H9 (cell line): ENCODE measurements around the gene TNFRSF1B. TPM values are rescaled to one million over a fixed set of nuclear protein-coding genes. Genes with fewer than 3 reads are reported as not detected.

ENCODE experiments used
- DNase-seq: peaks from one replicate; pipeline ENCODE4 v3.0.0-alpha.2; 2017
- H2AFZ ChIP-seq: one replicate; pipeline ENCODE4 v1.6.1; 2013; ENCODE audit warnings: mild to moderate bottlenecking, low read length, control low read depth, moderate library complexity
- H2AK5ac ChIP-seq: 2 replicates; pipeline ENCODE4 v1.6.1; 2013; ENCODE audit warnings: low read length, control low read depth, mixed read lengths; ENCODE audit not compliant: insufficient read length
- H2BK120ac ChIP-seq: one replicate; pipeline ENCODE4 v1.6.1; 2013; ENCODE audit warnings: low read depth, mild to moderate bottlenecking, low read length, control low read depth, inconsistent platforms; ENCODE audit not compliant: poor library complexity, severe bottlenecking
- H2BK12ac ChIP-seq: 2 replicates; pipeline ENCODE4 v1.6.1; 2013; ENCODE audit warnings: low read length, control low read depth, mixed read lengths, low read depth; ENCODE audit not compliant: insufficient read length
- H2BK15ac ChIP-seq: 2 replicates; pipeline ENCODE4 v1.6.1; 2013; ENCODE audit warnings: low read depth, low read length, control low read depth
- H2BK20ac ChIP-seq: one replicate; pipeline ENCODE4 v1.6.1; 2013; ENCODE audit warnings: low read depth, mild to moderate bottlenecking, low read length, control low read depth, inconsistent platforms; ENCODE audit not compliant: poor library complexity, severe bottlenecking
- H2BK5ac ChIP-seq: 2 replicates; pipeline ENCODE4 v1.6.1; 2013; ENCODE audit warnings: low read length, control low read depth, mixed read lengths; ENCODE audit not compliant: insufficient read length
- H3K14ac ChIP-seq: 2 replicates; pipeline ENCODE4 v1.6.1; 2013; ENCODE audit warnings: low read length, control low read depth; ENCODE audit not compliant: insufficient read depth
- H3K18ac ChIP-seq: 2 replicates; pipeline ENCODE4 v1.6.1; 2013; ENCODE audit warnings: low read depth, mild to moderate bottlenecking, mixed read lengths, low read length, control low read depth; ENCODE audit not compliant: insufficient read length
- H3K23ac ChIP-seq: 2 replicates; pipeline ENCODE4 v1.6.1; 2013; ENCODE audit warnings: low read length, control low read depth, mixed read lengths, low read depth; ENCODE audit not compliant: insufficient read length
- H3K23me2 ChIP-seq: 2 replicates; pipeline ENCODE4 v1.6.1; 2013; ENCODE audit warnings: low read depth, mild to moderate bottlenecking, mixed read lengths, low read length, control low read depth; ENCODE audit not compliant: insufficient read length, poor library complexity, severe bottlenecking
- H3K27ac ChIP-seq: 2 replicates; pipeline ENCODE4 v1.5.1; 2013; ENCODE audit warnings: low read length, control low read depth, mixed read lengths, low read depth; ENCODE audit not compliant: insufficient read length
- H3K27me3 ChIP-seq: 2 replicates; pipeline ENCODE4 v1.6.1; 2013; ENCODE audit warnings: low read length, control low read depth, inconsistent platforms; ENCODE audit not compliant: insufficient read depth
- H3K4ac ChIP-seq: 2 replicates; pipeline ENCODE4 v1.6.1; 2013; ENCODE audit warnings: low read depth, mild to moderate bottlenecking, control low read depth, inconsistent platforms, low read length, moderate library complexity
- H3K4me1 ChIP-seq: 2 replicates; pipeline ENCODE4 v1.6.1; 2013; ENCODE audit warnings: low read length, control low read depth, inconsistent platforms; ENCODE audit not compliant: insufficient read depth
- H3K4me2 ChIP-seq: 2 replicates; pipeline ENCODE4 v1.6.1; 2013; ENCODE audit warnings: low read length, control low read depth, mixed read lengths; ENCODE audit not compliant: insufficient read length, insufficient read depth
- H3K56ac ChIP-seq: 2 replicates; pipeline ENCODE4 v1.6.1; 2013; ENCODE audit warnings: low read depth, mild to moderate bottlenecking, mixed read lengths, low read length, control low read depth; ENCODE audit not compliant: insufficient read length
- H3K79me1 ChIP-seq: 2 replicates; pipeline ENCODE4 v1.6.1; 2013; ENCODE audit warnings: low read depth, mild to moderate bottlenecking, moderate library complexity, low read length, control low read depth, inconsistent platforms; ENCODE audit not compliant: insufficient read depth, poor library complexity, severe bottlenecking
- H3K79me2 ChIP-seq: 2 replicates; pipeline ENCODE4 v1.6.1; 2013; ENCODE audit warnings: low read length, control low read depth, inconsistent platforms; ENCODE audit not compliant: insufficient read depth
- H3K9ac ChIP-seq: 2 replicates; pipeline ENCODE4 v1.6.1; 2013; ENCODE audit warnings: low read length, control low read depth, mixed read lengths; ENCODE audit not compliant: insufficient read length; ENCODE audit errors: extremely low read depth
- H3K9me3 ChIP-seq: one replicate; pipeline ENCODE4 v1.6.1; 2013; ENCODE audit warnings: low read depth, low read length, inconsistent platforms; ENCODE audit not compliant: control insufficient read depth
- H3T11ph ChIP-seq: one replicate; pipeline ENCODE4 v1.6.1; 2013; ENCODE audit warnings: mild to moderate bottlenecking, low read length, control low read depth, inconsistent platforms
- H4K20me1 ChIP-seq: one replicate; pipeline ENCODE4 v1.6.1; 2013; ENCODE audit not compliant: control insufficient read depth, insufficient read length, insufficient read depth
- H4K5ac ChIP-seq: 2 replicates; pipeline ENCODE4 v1.6.1; 2013; ENCODE audit warnings: low read depth, mild to moderate bottlenecking, mixed read lengths, low read length, control low read depth; ENCODE audit not compliant: insufficient read length
- H4K8ac ChIP-seq: replicated peaks from 2 replicates; pipeline ENCODE4 v1.6.1; 2013; ENCODE audit warnings: low read length, control low read depth, mixed read lengths, low read depth; ENCODE audit not compliant: insufficient read length
- H4K91ac ChIP-seq: 2 replicates; pipeline ENCODE4 v1.6.1; 2013; ENCODE audit warnings: low read depth, mild to moderate bottlenecking, moderate library complexity, mixed read lengths, low read length, control low read depth; ENCODE audit not compliant: insufficient read length
- H3K27ac Mint-ChIP-seq, 3 experiments: 2 replicates in 2 of 3; 3 replicates in 1 of 3; pipeline ENCODE4 v1.8.0; 2020 to 2021; ENCODE audit warnings: mixed read lengths in 3 of 3, mild to moderate bottlenecking in 1 of 3, moderate library complexity in 1 of 3
- H3K27me3 Mint-ChIP-seq: 2 replicates; pipeline ENCODE4 v1.8.0; 2021; ENCODE audit warnings: low read depth, mild to moderate bottlenecking, moderate library complexity, mixed read lengths
- H3K36me3 Mint-ChIP-seq, 3 experiments: 2 replicates in 2 of 3; 3 replicates in 1 of 3; pipeline ENCODE4 v1.8.0; 2020 to 2021; ENCODE audit warnings: low read depth in 3 of 3, mixed read lengths in 3 of 3; ENCODE audit not compliant: insufficient read depth in 1 of 3
- H3K4me1 Mint-ChIP-seq, 2 experiments: 2 replicates each; pipeline ENCODE4 v1.8.0; 2020; ENCODE audit warnings: mixed read lengths in 2 of 2
- H3K4me3 Mint-ChIP-seq, 2 experiments: 2 replicates in 1 of 2; 3 replicates in 1 of 2; pipeline ENCODE4 v1.8.0; 2020 to 2021; ENCODE audit warnings: mild to moderate bottlenecking in 2 of 2, mixed read lengths in 2 of 2, moderate library complexity in 1 of 2
- H3K9me3 Mint-ChIP-seq, 2 experiments: 2 replicates in 1 of 2; 3 replicates in 1 of 2; pipeline ENCODE4 v1.8.0; 2020; ENCODE audit warnings: mild to moderate bottlenecking in 2 of 2, mixed read lengths in 2 of 2, moderate library complexity in 1 of 2
- CTCF ChIP-seq: fragments of 200-600 bp; sonication (generic); conservative IDR thresholded peaks from 3 replicates; pipeline ENCODE4 v1.8.0; 2021; ENCODE audit warnings: antibody characterized with exemption, mild to moderate bottlenecking
- WGBS: extraction: QIAGEN DNeasy Blood & Tissue Kit; methylation state at CpG from one replicate; pipeline ENCODE4 v1.1.7; 2013; ENCODE audit warnings: missing lambda C conversion rate, low lambda C conversion rate, mixed read lengths; ENCODE audit not compliant: insufficient read length; ENCODE audit errors: extremely low coverage; 5-methylcytosine and 5-hydroxymethylcytosine counted together
- total RNA-seq: library from RNA; stranded (reverse); gene quantifications from 2 replicates; pipeline ENCODE4 v1.2.1, GENCODE V29; 2021

TNFRSF1B gene
- total RNA-seq, 1 experiment from 2014 or later, result 0.57 TPM

GRCh38 chr1:12188657-12189327 lies 22.0 kb downstream of the TNFRSF1B start:
- H3K56ac ChIP-seq, result no peak overlapping the region
- no peaks in the 10 kb centered on the region for H3K79me1 ChIP-seq
- H2BK15ac ChIP-seq, result no peak overlapping the region
- no peak overlapping the region for H4K91ac ChIP-seq
- DNase-seq, result no peak
- H3K9me3 ChIP-seq, result no peaks in the 10 kb centered on the region
- peaks cover 0 to 5% (median 1%) of the 10 kb centered on the region in 3 experiments; a peak in 3 of 7 replicates for H3K36me3 Mint-ChIP-seq
- H3K27ac ChIP-seq, result no peak overlapping the region
- H3K23ac ChIP-seq, result no peak overlapping the region
- no peak overlapping the region for H3K14ac ChIP-seq
- no peaks in the 10 kb centered on the region for H3K23me2 ChIP-seq
- H3K4ac ChIP-seq, result no peak overlapping the region
- H3K79me2 ChIP-seq, result no peaks in the 10 kb centered on the region
- no peak overlapping the region for H3T11ph ChIP-seq
- H3K4me2 ChIP-seq, result no peak overlapping the region
- no peak overlapping the region for H2BK5ac ChIP-seq
- H4K5ac ChIP-seq, result no peak overlapping the region
- peaks cover 5% of the 10 kb centered on the region for H3K27me3 Mint-ChIP-seq
- no peak overlapping the region for H4K8ac ChIP-seq
- no peak overlapping the region for H3K4me3 Mint-ChIP-seq
- no CpG with 5 or more reads among the region's 13 CpGs for WGBS
- no peak overlapping the region for H2BK20ac ChIP-seq
- H3K27me3 ChIP-seq, result no peaks in the 10 kb centered on the region
- H2AFZ ChIP-seq, result no peak overlapping the region
- H2BK120ac ChIP-seq, result no peak overlapping the region
- H3K4me1 ChIP-seq, result no peaks in the 10 kb centered on the region; the same call in 1 of the 2 replicates
- H3K27ac Mint-ChIP-seq, result peak overlapping the region in 2 of 3 experiments; percentile 7 to 58; a peak in 2 of 7 replicates
- H2BK12ac ChIP-seq, result no peak overlapping the region
- no peaks in the 10 kb centered on the region for H4K20me1 ChIP-seq
- peaks cover 17 to 23% of the 10 kb centered on the region in 2 experiments for H3K4me1 Mint-ChIP-seq
- no peak overlapping the region for H3K9ac ChIP-seq
- no peak overlapping the region for H2AK5ac ChIP-seq
- no peak overlapping the region for H3K18ac ChIP-seq
- no peak for TF ChIP-seq CTCF
- H3K9me3 Mint-ChIP-seq, result peaks cover 0 to 4% of the 10 kb centered on the region in 2 experiments; a peak in 4 of 5 replicates
